HepG2 (cell line): ENCODE data around the gene IL1RAPL2. TPM values are rescaled to one million over a fixed set of nuclear protein-coding genes. Genes with fewer than 3 reads are reported as not detected.

ENCODE experiments used
- ATAC-seq: fragments of 200-7000 bp; cut with Tn5 transposase; 3 replicates; pipeline ENCODE4 v1.9.1; 2020; ENCODE audit warnings: mild to moderate bottlenecking, moderate library complexity
- BruUV-seq: library from RNA; stranded (reverse); fragments of 400-500 nt; replicated peaks from 2 replicates; lab custom pipeline; 2021; lab: Mats Ljungman, UMichigan
- CTCF ChIA-PET: fragments of 300-600 bp; formaldehyde crosslinking; extraction: SDS; loops from one replicate; lab custom pipeline; 2021; ENCODE audit warnings: low total read pairs, inconsistent platforms, low intra/inter-chr PET ratio; lab: Yijun Ruan, JAX
- POLR2A ChIA-PET: fragments of 350-600 bp; sonication (Branson Sonifier 250); formaldehyde crosslinking; loops from one replicate; lab custom pipeline; 2020; ENCODE audit warnings: antibody characterized with exemption, inconsistent platforms; lab: Yijun Ruan, JAX
- DNase-seq: peaks from one replicate; pipeline ENCODE4 v3.0.0-alpha.2; 2015; ENCODE audit warnings: low spot score
- FAIRE-seq: peaks from 3 replicates; lab custom pipeline; 2011; peaks lifted over from hg19 to GRCh38; lab: Jason Lieb, UNC
- H2AFZ ChIP-seq: one replicate; pipeline ENCODE4 v1.6.1; 2011; ENCODE audit warnings: low read length, inconsistent platforms
- H3K27ac ChIP-seq: fragments of 300-600 bp; 3 replicates; pipeline ENCODE4 v1.8.0; 2011; ENCODE audit warnings: mixed run types, mild to moderate bottlenecking, mixed read lengths, low read length, inconsistent platforms; ENCODE audit not compliant: insufficient read depth; ENCODE audit errors: extremely low read length
- H3K27me3 ChIP-seq, 2 experiments: fragments of 200-600 bp in 1 of 2; 2 replicates in 1 of 2; 3 replicates in 1 of 2; pipeline versions ENCODE4 v1.6.0 to v1.8.0; 2011; ENCODE audit warnings: low read length in 2 of 2, mild to moderate bottlenecking in 2 of 2, moderate library complexity in 2 of 2, inconsistent platforms in 1 of 2; ENCODE audit not compliant: insufficient read depth in 2 of 2, control insufficient read depth in 1 of 2
- H3K36me3 ChIP-seq, 2 experiments: fragments of 200-600 bp in 1 of 2; replicated peaks in 1 of 2; 2 replicates in 1 of 2; 3 replicates in 1 of 2; pipeline versions ENCODE4 v1.5.1 to v1.8.0; 2011; ENCODE audit warnings: low read length in 2 of 2, inconsistent platforms in 1 of 2; ENCODE audit not compliant: insufficient read depth in 2 of 2, control insufficient read depth in 1 of 2
- H3K4me1 ChIP-seq: 2 replicates; pipeline ENCODE4 v1.5.1; 2012; ENCODE audit warnings: low read length, inconsistent platforms; ENCODE audit not compliant: insufficient read depth
- H3K4me2 ChIP-seq: 2 replicates; pipeline ENCODE4 v1.6.0; 2011; ENCODE audit warnings: low read depth, low read length, inconsistent platforms
- H3K4me3 ChIP-seq, 3 experiments: fragments of 200-600 bp in 1 of 3; sonication (generic), shearing (Covaris generic) in 1 of 3; replicated peaks in 1 of 3; 2 replicates each; pipeline ENCODE4 v1.5.1; 2011 to 2016; ENCODE audit warnings: low read length in 3 of 3, inconsistent platforms in 2 of 3, low read depth in 2 of 3, mild to moderate bottlenecking in 2 of 3, control low read depth in 1 of 3, mixed read lengths in 1 of 3; ENCODE audit not compliant: insufficient read depth in 1 of 3
- H3K79me2 ChIP-seq: one replicate; pipeline ENCODE4 v1.6.1; 2011; ENCODE audit warnings: low read length, inconsistent platforms; ENCODE audit not compliant: insufficient read depth
- H3K9ac ChIP-seq: 2 replicates; pipeline ENCODE4 v1.6.0; 2011; ENCODE audit warnings: mild to moderate bottlenecking, low read depth, low read length, inconsistent platforms; ENCODE audit not compliant: insufficient read depth
- H3K9me3 ChIP-seq: 2 replicates; pipeline ENCODE4 v1.5.1; 2012; ENCODE audit warnings: mild to moderate bottlenecking, low read length
- H4K20me1 ChIP-seq: 2 replicates; pipeline ENCODE4 v1.6.0; 2011; ENCODE audit warnings: inconsistent platforms, mild to moderate bottlenecking, low read length, moderate library complexity; ENCODE audit not compliant: insufficient read depth
- ELK4 ChIP-seq: sonication (generic); formaldehyde crosslinking; IDR thresholded peaks from 2 replicates; pipeline ENCODE4 v1.9.0; 2021; ENCODE audit warnings: missing genetic modification reagents, borderline replicate concordance
- LCORL ChIP-seq, 2 experiments: fragments of 450-650 bp in 1 of 2; sonication (generic) in 1 of 2; formaldehyde crosslinking in 1 of 2; IDR thresholded peaks; 2 replicates each; pipeline versions ENCODE4 v1.5.0 to v1.6.1; 2017 to 2020; ENCODE audit warnings: antibody characterized with exemption in 1 of 2, missing genetic modification reagents in 1 of 2
- STAT5B ChIP-seq: sonication (generic); formaldehyde crosslinking; IDR thresholded peaks from 2 replicates; pipeline ENCODE4 v1.4.0; 2020; ENCODE audit warnings: missing genetic modification reagents
- THRA ChIP-seq: sonication (generic); formaldehyde crosslinking; IDR thresholded peaks from 2 replicates; pipeline ENCODE4 v1.4.0; 2020; ENCODE audit warnings: missing genetic modification reagents, borderline replicate concordance
- ZMAT3 ChIP-seq: sonication (generic); formaldehyde crosslinking; conservative IDR thresholded peaks from 2 replicates; pipeline ENCODE4 v1.7.0; 2021; ENCODE audit warnings: missing genetic modification reagents
- ZNF224 ChIP-seq: sonication (generic); formaldehyde crosslinking; IDR thresholded peaks from 2 replicates; pipeline ENCODE4 v1.5.0; 2020; ENCODE audit warnings: mild to moderate bottlenecking, missing genetic modification reagents
- ZNF597 ChIP-seq: sonication (generic); formaldehyde crosslinking; IDR thresholded peaks from 2 replicates; pipeline ENCODE4 v1.5.0; 2020; ENCODE audit warnings: missing genetic modification reagents
- ZNF609 ChIP-seq: sonication (generic); formaldehyde crosslinking; IDR thresholded peaks from 2 replicates; pipeline ENCODE4 v1.4.0; 2020; ENCODE audit warnings: mild to moderate bottlenecking, missing genetic modification reagents, borderline replicate concordance
- WGBS: methylation state at CpG from one replicate; pipeline ENCODE4 v1.1.6; 2017; ENCODE audit warnings: low lambda C conversion rate; 5-methylcytosine and 5-hydroxymethylcytosine counted together
- in situ Hi-C: cut with HindIII; loops from 2 replicates; pipeline ENCODE4 v1.10.0; 2017; ENCODE audit warnings: low pct_unique_long_range_greater_than_20kb; ENCODE audit not compliant: extremely low pct_ligation_motif_present
- intact Hi-C: fragments of 100-400 bp; cut with micrococcal nuclease; formaldehyde crosslinking; loops from one replicate; pipeline ENCODE4 v1.10.0; 2022; ENCODE audit not compliant: unreplicated experiment
- polyA plus RNA-seq, 8 experiments: library from polyadenylated mRNA; depleted of rRNA in 3 of 8; stranded (reverse) in 7 of 8; unstranded in 1 of 8; fragments of >200 nt; fragmentation: Illumina TruSeq in 4 of 8; extraction: Trizol in 4 of 8; gene quantifications; 2 replicates each; pipeline versions ENCODE4 v1.2.1 to v1.2.3, GENCODE V29; 2011 to 2016; ENCODE audit warnings: low read depth in 4 of 8, missing spikeins in 1 of 8, mixed read lengths in 1 of 8; ENCODE audit not compliant: insufficient read depth in 1 of 8
- total RNA-seq, 5 experiments: library from RNA; depleted of rRNA; stranded (reverse); fragments of >200 nt; fragmentation: Illumina TruSeq; extraction: Trizol; gene quantifications; 2 replicates each; pipeline ENCODE4 v1.2.3, GENCODE V29; 2016; ENCODE audit warnings: low read depth in 1 of 5

IL1RAPL2 gene
- total and polyA plus RNA-seq, 2 of the 13 experiments (the other 11 are each of a cell fraction or from before 2014, with no cell fraction given): not detected

GRCh38 chrX:105753411-105753810, 1187.4 kb downstream of the IL1RAPL2 start:
- Histone ChIP-seq H3K4me2 (no peak overlapping the region), H3K9me3 (no peaks in the 10 kb centered on the region), H3K27me3 (no peaks in the 10 kb centered on the region), H3K36me3 (no peaks in the 10 kb centered on the region), H3K27ac (no peak overlapping the region), H3K4me3 (no peak overlapping the region), H4K20me1 (no peaks in the 10 kb centered on the region), H3K4me1 (no peaks in the 10 kb centered on the region), H3K79me2 (no peaks in the 10 kb centered on the region), H2AFZ (no peak overlapping the region), H3K9ac (no peak overlapping the region)
- no peak for DNase-seq
- FAIRE-seq: no peak
- ChIA-PET POLR2A (no interaction called here), CTCF (no interaction called here)
- in situ Hi-C loops: no loop called here
- BruUV-seq: no TSS peak
- TF ChIP-seq ZNF224: no peak
- TF ChIP-seq LCORL (IDR thresholded peaks at IDR 0.05): no peak
- TF ChIP-seq LCORL (CRISPR knock-in tag; IDR thresholded peaks at IDR 0.05): no peak
- ATAC-seq: no peak
- WGBS: 0% methylated on average over 1 of the region's 4 CpGs
- intact Hi-C loops: no loop called here

GRCh38 chrX:105754286-105754964, 1188.4 kb downstream of the IL1RAPL2 start:
- no peak overlapping the region for H2AFZ ChIP-seq
- H4K20me1 ChIP-seq: no peaks in the 10 kb centered on the region
- H3K4me3 ChIP-seq: no peak overlapping the region
- ATAC-seq (no peak), FAIRE-seq (no peak), DNase-seq (no peak)
- WGBS: 58% methylated on average over 2 of the region's 2 CpGs
- in situ Hi-C loops: no loop called here
- no peaks in the 10 kb centered on the region for H3K36me3 ChIP-seq
- intact Hi-C loops: no loop called here
- H3K27me3 ChIP-seq: no peaks in the 10 kb centered on the region
- no peak overlapping the region for H3K9ac ChIP-seq
- no peak overlapping the region for H3K27ac ChIP-seq
- CTCF ChIA-PET: no interaction called here
- H3K79me2 ChIP-seq: no peaks in the 10 kb centered on the region
- no peaks in the 10 kb centered on the region for H3K9me3 ChIP-seq
- POLR2A ChIA-PET: no interaction called here
- no TSS peak for BruUV-seq
- no peaks in the 10 kb centered on the region for H3K4me1 ChIP-seq
- H3K4me2 ChIP-seq: no peak overlapping the region
- TF ChIP-seq ZMAT3 (CRISPR knock-in tag) (no peak), ZNF597 (CRISPR knock-in tag) (no peak), ELK4 (no peak), STAT5B (CRISPR knock-in tag) (no peak), ZNF609 (CRISPR knock-in tag) (no peak), THRA (no peak)
